G401.6 (cell line): ENCODE data around the gene RPLP1.
A peak's percentile ranks its signal among the peaks of the same experiment; 100 is the strongest.
"Not testable (repeated sequence)": the region's sequence is repeated elsewhere in the genome, so short reads cannot be mapped to it uniquely, and the experiment has no call there.

ENCODE experiments used
- FAIRE-seq: peaks from 2 replicates; lab custom pipeline; 2012; peaks lifted over from hg19 to GRCh38; lab: Jason Lieb, UNC

RPLP1 gene

GRCh38 chr15:69439623-69440022 is 13.0 kb upstream of the RPLP1 start:
- no peak for FAIRE-seq

GRCh38 chr15:69443032-69443611 is 9.5 kb upstream of the RPLP1 start:
- no peak for FAIRE-seq

- FAIRE-seq, result no peak
Measured at GRCh38 chr15:69444686-69445085, 7.9 kb upstream of the RPLP1 start.

- no peak for FAIRE-seq
Measured at GRCh38 chr15:69446953-69447352, 5.7 kb upstream of the RPLP1 start.

- not testable (repeated sequence) for FAIRE-seq
Measured at GRCh38 chr15:69450221-69450620, 2.4 kb upstream of the RPLP1 start.

GRCh38 chr15:69450968-69451695 is 1.5 kb upstream of the RPLP1 start:
- no peak for FAIRE-seq

- no peak for FAIRE-seq
Measured at GRCh38 chr15:69451951-69452691, 497 bp upstream of the RPLP1 start.

- no peak for FAIRE-seq
Measured at GRCh38 chr15:69454953-69455352, 2.3 kb downstream of the RPLP1 start.

- FAIRE-seq, result no peak
Measured at GRCh38 chr15:69456208-69457166, 3.9 kb downstream of the RPLP1 start.

- FAIRE-seq, result no peak
Measured at GRCh38 chr15:69457304-69458280, 5.0 kb downstream of the RPLP1 start.

GRCh38 chr15:69459066-69459465 is 6.4 kb downstream of the RPLP1 start:
- no peak for FAIRE-seq

- no peak for FAIRE-seq
Measured at GRCh38 chr15:69460481-69460880, 7.9 kb downstream of the RPLP1 start.

- no peak for FAIRE-seq
Measured at GRCh38 chr15:69462030-69462492, 9.4 kb downstream of the RPLP1 start.

- FAIRE-seq, result peak; percentile 93
Measured at GRCh38 chr15:69462493-69463181, 10.0 kb downstream of the RPLP1 start.

- no peak for FAIRE-seq
Measured at GRCh38 chr15:69463182-69463756, 10.7 kb downstream of the RPLP1 start.

GRCh38 chr15:69465253-69465652 is 12.6 kb downstream of the RPLP1 start:
- no peak for FAIRE-seq

GRCh38 chr15:69466733-69467132 is 14.1 kb downstream of the RPLP1 start:
- FAIRE-seq, result no peak

- no peak for FAIRE-seq
Measured at GRCh38 chr15:69467636-69468035, 15.0 kb downstream of the RPLP1 start.

- FAIRE-seq, result no peak
Measured at GRCh38 chr15:69468241-69469121, 15.9 kb downstream of the RPLP1 start.
